NB4 (cell line): Measurements from ENCODE around the gene EMILIN1.

ENCODE experiments used
- DNase-seq: peaks from one replicate; pipeline ENCODE4 v3.0.0; 2010; ENCODE audit warnings: low read depth
- H3K4me3 ChIP-seq: one replicate; pipeline ENCODE4 v1.5.1; 2011; ENCODE audit warnings: mild to moderate bottlenecking, low read depth, low read length, moderate library complexity
- MYC ChIP-seq: IDR thresholded peaks from 2 replicates; pipeline ENCODE4 v1.6.1; 2011; ENCODE audit warnings: low read depth, low read length
- POLR2A ChIP-seq: IDR thresholded peaks from 2 replicates; pipeline ENCODE4 v1.6.1; 2011; ENCODE audit warnings: mild to moderate bottlenecking; ENCODE audit not compliant: insufficient read length; ENCODE audit errors: extremely low read depth
- TF ChIP-seq, protein P1 (sequence below): IDR thresholded peaks from 2 replicates; pipeline ENCODE4 v1.6.1; 2011; ENCODE audit warnings: low read depth, low read length
- TF ChIP-seq, protein P2 (sequence below): IDR thresholded peaks from one replicate; pipeline ENCODE4 v1.5.1; 2012; ENCODE audit warnings: low read depth, low read length

Gene EMILIN1

DNA sequence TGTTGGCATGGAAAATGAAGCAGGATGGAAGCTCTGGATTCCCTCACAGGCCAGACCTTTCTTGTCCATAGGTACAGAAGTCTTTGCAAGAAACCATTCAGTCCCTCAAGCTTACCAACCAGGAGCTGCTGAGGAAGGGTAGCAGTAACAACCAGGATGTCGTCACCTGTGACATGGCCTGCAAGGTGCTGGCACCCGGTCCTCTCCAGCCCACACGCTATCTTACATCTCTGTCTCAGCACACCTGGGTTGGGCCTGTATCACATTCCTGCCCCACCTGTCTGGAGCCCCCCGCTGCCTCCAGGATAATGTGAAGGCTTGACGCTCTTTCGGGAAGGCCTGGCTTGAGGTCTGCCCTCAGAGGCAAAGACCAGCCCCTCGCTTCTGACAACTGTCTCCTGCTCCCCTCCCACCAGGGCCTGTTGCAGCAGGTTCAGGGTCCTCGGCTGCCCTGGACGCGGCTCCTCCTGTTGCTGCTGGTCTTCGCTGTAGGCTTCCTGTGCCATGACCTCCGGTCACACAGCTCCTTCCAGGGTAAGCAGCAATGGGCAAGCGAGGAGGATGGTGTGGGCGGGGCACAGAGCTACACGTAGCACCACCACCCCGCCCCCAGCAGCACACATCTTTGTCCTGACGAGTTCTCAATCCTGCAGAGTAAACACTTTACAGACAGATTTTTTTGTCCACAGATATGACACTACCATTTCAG lies 39.6 kb upstream of the EMILIN1 start:
- TF ChIP-seq, protein P1, sequence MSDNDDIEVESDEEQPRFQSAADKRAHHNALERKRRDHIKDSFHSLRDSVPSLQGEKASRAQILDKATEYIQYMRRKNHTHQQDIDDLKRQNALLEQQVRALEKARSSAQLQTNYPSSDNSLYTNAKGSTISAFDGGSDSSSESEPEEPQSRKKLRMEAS: no peak
- TF ChIP-seq MYC (no peak), POLR2A (no peak)
- TF ChIP-seq, protein P2, sequence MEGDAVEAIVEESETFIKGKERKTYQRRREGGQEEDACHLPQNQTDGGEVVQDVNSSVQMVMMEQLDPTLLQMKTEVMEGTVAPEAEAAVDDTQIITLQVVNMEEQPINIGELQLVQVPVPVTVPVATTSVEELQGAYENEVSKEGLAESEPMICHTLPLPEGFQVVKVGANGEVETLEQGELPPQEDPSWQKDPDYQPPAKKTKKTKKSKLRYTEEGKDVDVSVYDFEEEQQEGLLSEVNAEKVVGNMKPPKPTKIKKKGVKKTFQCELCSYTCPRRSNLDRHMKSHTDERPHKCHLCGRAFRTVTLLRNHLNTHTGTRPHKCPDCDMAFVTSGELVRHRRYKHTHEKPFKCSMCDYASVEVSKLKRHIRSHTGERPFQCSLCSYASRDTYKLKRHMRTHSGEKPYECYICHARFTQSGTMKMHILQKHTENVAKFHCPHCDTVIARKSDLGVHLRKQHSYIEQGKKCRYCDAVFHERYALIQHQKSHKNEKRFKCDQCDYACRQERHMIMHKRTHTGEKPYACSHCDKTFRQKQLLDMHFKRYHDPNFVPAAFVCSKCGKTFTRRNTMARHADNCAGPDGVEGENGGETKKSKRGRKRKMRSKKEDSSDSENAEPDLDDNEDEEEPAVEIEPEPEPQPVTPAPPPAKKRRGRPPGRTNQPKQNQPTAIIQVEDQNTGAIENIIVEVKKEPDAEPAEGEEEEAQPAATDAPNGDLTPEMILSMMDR: no peak
- no peak overlapping the region for H3K4me3 ChIP-seq
- no peak for DNase-seq

DNA sequence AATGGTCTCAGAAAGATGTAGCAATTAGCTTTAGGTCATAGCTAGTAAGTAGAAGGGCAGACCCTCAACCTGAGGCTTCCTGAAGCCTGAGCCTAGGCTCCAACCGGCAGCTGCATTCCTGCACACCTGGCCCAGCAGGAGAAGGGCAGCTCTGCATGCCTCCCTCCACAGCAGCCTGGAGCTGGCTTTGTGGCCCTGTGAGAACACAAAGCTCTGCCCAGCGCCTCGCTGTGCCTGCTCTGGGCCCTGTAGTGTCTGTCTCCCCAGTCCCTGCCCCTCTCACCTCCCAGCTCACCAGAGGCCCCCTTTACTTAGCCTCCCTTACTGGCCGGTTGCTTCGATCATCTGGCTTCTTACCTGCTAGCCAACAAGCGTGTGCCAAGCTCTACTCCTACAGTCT lies 39.0 kb upstream of the EMILIN1 start:
- no peak for DNase-seq
- no peak overlapping the region for H3K4me3 ChIP-seq
- TF ChIP-seq, protein P2: no peak
- TF ChIP-seq POLR2A (no peak), MYC (no peak)
- TF ChIP-seq, protein P1: no peak

DNA sequence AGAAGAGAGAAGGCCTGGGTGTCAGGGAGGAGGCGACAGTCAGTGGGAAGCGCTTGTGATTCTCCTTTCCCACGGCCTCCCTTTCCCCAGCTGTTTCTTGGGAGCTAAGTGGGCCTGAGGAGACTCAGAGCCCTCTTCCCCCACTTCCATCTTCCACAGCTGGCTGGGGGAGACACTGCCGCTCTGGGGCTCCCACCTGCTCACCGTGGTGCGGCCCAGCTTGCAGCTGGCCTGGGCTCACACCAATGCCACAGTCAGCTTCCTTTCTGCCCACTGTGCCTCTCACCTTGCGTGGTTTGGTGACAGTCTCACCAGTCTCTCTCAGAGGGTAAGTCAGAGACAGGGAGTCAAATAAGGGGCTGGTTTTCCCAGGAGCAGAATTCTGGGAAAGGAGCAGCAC lies 38.5 kb upstream of the EMILIN1 start:
- TF ChIP-seq, protein P1: no peak
- TF ChIP-seq, protein P2: no peak
- no peak for TF ChIP-seq MYC
- no peak for TF ChIP-seq POLR2A
- H3K4me3 ChIP-seq: no peak overlapping the region
- DNase-seq: no peak

DNA sequence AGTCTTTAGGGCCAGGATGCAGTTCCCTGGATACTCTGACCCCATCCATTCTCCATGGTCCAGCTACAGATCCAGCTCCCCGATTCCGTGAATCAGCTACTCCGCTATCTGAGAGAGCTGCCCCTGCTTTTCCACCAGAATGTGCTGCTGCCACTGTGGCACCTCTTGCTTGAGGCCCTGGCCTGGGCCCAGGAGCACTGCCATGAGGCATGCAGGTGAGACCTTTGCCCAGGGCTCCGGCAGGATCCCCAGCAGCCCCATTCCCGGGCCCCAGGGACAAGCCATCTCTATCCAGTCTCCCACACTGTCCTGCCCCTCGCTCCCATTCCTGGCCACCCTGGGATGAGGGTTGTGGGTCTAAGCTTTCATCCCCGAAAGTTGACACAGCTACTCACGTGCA lies 38.1 kb upstream of the EMILIN1 start:
- DNase-seq: no peak

DNA sequence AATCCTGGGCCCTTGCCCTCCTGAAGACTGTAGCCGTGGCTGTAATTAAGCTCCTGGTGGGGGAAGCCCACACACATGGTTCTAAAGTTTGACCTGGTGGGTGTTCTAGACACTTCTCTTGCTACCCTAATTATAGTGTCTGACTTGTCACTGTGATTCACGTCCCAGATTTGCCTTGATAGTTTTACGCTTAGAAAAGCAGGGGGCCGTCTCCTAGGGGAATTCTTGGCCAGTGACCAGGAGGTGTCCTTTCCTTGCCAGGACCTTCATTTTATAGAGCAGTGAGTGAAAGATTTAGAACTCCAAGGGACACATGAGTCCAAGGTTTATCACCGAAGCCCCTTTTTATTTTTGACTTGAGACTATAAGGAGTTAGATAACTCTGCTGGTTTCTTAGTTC lies 36.7 kb upstream of the EMILIN1 start:
- H3K4me3 ChIP-seq: no peak overlapping the region
- TF ChIP-seq, protein P1: no peak
- TF ChIP-seq POLR2A: no peak
- TF ChIP-seq, protein P2: no peak
- TF ChIP-seq MYC: no peak
- no peak for DNase-seq

More for the DNA sequence above, 38.1 kb upstream of the EMILIN1 start:
- H3K4me3 ChIP-seq: no peak overlapping the region
- TF ChIP-seq, protein P1: no peak
- no peak for TF ChIP-seq POLR2A
- TF ChIP-seq MYC: no peak
- TF ChIP-seq, protein P2: no peak

DNA sequence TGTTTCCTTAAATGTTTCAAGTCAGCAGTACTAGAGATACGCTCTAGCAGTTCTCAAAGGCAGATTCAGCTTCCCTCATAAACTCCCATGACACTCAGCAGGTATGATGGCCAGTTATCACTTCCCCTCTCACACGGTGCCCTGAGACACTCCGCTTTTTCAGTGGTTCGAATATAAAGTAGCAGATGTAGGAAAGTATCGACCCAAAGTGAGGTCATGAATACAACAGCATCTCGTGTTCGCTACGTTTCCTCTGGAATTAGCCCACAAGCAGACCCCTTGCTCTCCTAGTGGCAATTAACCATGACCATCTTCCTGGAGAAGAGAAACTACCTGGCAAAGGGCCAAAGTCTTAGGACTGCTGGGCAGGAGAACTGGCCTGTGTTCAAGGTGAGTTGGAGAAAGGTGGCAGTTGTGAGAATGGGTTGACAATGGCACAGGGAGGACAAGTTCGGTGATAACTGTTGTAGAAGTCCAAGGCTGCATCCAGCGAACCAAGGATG lies 36.2 kb upstream of the EMILIN1 start:
- TF ChIP-seq, protein P1: no peak
- no peak for TF ChIP-seq POLR2A
- TF ChIP-seq, protein P2: no peak
- no peak for TF ChIP-seq MYC
- no peak for DNase-seq
- H3K4me3 ChIP-seq: no peak overlapping the region
